Posterior cingulate gyrus (tissue), 11 donors: ENCODE measurements around the gene DENND4A.
A peak's percentile ranks its signal among the peaks of the same experiment; 100 is the strongest.

Experiments
- DNase-seq, 10 donors: peaks; one replicate each; pipeline versions ENCODE4 v3.0.0 to v3.0.0-alpha.2; 2020 to 2021; ENCODE audit warnings: mixed read lengths in 3 of 10
- intact Hi-C: fragments of 100-400 bp; cut with DNase I; formaldehyde crosslinking; loops from one replicate; pipeline ENCODE4 v1.15.1; 2023

Gene DENND4A

GRCh38 chr15:65612949-65613744 is 178.9 kb downstream of the DENND4A start:
- intact Hi-C loops, result loop anchor here (5.0 to 10.0 kb wide), 2 partner anchors 78 to 254 kb away; partner anchors contain the start of genes HACD3 and RAB11A

GRCh38 chr15:65612616-65612946 is 179.5 kb downstream of the DENND4A start:
- DNase-seq, result no peak
- intact Hi-C loops, result loop anchor here (5.0 to 10.0 kb wide), 2 partner anchors 78 to 255 kb away; partner anchors contain the start of genes HACD3 and RAB11A

More at GRCh38 chr15:65612949-65613744, 178.9 kb downstream of the DENND4A start:
- DNase-seq, result no peak

GRCh38 chr15:65611888-65612615 is 180.0 kb downstream of the DENND4A start:
- no peak for DNase-seq
- intact Hi-C loops, result loop anchor here (2.0 to 10.0 kb wide), 3 partner anchors 77 to 255 kb away; partner anchors contain the start of genes DENND4A, HACD3 and RAB11A

GRCh38 chr15:65610871-65611718 is 181.0 kb downstream of the DENND4A start, which contains the start of gene INTS14:
Gene INTS14, minus strand, starts transcription at chr15:65611131. Its CDS starts 3,751 bp downstream, at chr15:65607380.
- DNase-seq, result peak; percentile 95 to 99 (median 98)
- intact Hi-C loops, result loop anchor here (2.0 to 10.0 kb wide), 3 partner anchors 76 to 256 kb away; partner anchors contain the start of genes DENND4A, HACD3 and RAB11A
